NCI-H1417 (cell line): Measurements from ENCODE around the gene GP1BB.
"Not testable (repeated sequence)": the region's sequence is repeated elsewhere in the genome, so short reads cannot be mapped to it uniquely, and the experiment has no call there.

Experiments used
- DNase-seq, 3 experiments: peaks; one replicate each; lab custom pipeline; 2025; lab: John Stamatoyannopoulos, UW

Gene GP1BB

DNA sequence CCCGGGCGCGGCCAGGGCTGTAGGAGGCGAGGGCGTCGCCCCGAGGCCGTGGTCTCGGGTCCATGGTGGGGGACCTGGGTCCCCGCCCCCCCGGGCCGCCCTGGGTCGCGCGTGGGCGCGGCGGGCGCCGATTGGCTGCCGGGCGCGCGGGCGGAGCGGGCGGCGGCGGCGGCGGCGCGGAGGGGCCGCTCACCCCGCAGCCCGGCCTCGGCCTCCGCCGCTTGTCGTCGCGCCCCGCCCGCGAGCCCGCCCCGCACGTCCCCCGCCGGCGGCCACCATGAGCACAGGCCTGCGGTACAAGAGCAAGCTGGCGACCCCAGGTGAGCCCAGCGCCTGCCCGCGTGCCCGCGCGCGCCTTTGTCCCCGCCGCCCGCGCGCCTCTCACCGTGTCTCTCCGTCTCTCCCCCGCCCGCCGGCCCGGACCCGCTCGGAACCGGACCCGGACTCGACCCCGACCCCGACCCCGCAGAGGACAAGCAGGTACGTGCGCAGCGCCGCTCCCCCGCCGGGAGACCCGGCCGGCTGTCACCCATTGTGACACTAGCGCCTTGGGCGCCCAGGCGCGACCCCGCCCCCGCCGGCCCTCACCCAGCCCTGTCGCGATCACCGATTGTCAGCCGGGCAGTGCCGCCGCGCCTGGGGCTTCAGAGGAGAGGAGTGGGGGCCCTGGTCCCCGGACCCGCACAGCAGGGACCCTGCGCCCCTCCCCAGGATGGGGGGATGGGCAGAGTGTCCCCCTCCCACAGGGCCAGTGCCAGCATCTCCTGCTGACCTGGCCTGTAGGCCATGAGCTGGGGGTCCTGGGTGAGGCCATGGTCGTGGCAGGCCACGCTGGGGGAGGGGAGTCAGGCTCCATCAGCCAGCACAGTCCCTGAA, 8.8 kb upstream of the GP1BB start, which contains the start of gene SEPTIN5:
SEPTIN5 (plus strand) TSS at position 192 of the 876 bp plus-strand sequence; CDS start at position 278, 86 bp downstream.
- DNase-seq: peak in 2 of 3 experiments; percentile 38 to 43

- no peak for DNase-seq
Observed at GRCh38 chr22:19715188-19715930, 8.0 kb upstream of the GP1BB start.

DNA sequence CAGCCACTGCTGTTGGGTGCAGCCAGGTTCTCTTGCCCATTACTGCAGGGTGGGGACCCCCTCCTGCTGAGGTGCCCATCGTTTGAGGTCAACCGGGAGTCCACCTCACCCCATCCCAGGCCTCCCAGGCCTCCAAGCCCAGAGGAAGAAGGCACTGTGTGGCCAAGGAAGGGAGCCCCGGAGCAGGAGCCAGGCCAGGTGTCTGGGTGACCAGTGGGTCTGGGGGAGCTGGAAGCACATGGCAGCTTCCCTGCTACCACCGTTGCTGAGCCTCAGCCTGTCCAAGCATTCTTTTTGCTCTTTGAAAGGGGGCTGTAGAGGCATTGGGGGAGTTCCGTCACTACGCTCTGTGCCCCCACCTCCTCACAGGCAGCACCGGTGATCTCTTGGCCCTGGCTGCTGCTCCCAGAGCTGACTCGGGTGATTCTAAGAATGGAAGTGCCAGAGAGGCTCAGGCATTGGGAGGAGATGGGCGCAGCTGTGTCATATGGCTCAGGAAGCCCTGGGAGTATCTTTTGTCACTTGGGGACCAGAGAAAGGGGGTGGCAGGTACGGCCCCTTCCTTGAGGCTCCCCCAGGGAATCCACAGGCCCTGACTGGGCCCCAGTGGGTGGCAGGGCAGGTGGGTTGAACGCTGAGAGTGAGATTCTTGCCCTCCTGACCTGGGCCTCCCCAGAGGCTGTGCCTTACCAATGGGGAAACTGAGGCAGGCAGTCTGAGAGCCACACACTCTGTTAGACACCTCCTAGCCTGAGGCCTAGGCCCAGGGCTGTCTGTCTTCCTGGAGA, 7.1 kb upstream of the GP1BB start:
- DNase-seq: no peak

GRCh38 chr22:19716829-19717105, 6.6 kb upstream of the GP1BB start:
- no peak for DNase-seq

GRCh38 chr22:19717181-19717580, 6.2 kb upstream of the GP1BB start:
- no peak for DNase-seq

DNA sequence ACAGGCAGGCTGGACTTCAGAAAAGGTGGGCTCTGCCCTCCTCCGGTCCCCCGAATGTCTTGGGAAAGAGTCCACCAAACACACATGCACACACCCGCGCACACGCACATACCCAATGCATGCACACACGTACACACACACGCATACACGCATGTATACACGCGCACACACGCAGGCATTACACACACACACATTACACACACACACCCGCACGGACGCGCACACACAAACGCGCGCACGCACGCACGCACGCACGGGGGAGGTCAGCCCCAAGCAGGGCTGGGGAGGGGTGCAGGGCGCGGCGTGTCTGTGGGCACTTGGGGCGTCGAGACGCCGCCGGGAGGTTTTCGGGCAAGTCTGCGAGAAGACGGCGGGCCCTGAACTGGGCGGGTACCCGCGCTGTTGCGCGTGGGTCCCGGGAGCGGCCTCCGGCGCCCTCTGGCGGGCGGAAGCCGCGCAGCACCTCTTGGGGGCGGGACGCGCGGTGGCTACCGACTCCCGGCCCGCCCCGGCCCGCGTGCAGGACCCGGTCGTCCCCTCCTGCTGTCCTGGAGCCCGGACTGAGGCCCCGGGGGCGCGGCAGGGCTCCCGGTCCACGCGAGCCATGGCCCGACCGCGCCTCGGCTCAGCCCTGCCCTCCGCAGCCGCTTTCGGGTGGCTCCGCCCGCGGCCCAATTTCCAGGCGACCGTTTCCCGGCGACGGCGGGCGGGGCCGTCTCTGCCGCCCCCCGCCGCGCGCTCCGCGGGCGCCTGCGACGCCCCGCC, 5.5 kb upstream of the GP1BB start:
- peak; percentile 50 to 55 (median 55) for DNase-seq

DNA sequence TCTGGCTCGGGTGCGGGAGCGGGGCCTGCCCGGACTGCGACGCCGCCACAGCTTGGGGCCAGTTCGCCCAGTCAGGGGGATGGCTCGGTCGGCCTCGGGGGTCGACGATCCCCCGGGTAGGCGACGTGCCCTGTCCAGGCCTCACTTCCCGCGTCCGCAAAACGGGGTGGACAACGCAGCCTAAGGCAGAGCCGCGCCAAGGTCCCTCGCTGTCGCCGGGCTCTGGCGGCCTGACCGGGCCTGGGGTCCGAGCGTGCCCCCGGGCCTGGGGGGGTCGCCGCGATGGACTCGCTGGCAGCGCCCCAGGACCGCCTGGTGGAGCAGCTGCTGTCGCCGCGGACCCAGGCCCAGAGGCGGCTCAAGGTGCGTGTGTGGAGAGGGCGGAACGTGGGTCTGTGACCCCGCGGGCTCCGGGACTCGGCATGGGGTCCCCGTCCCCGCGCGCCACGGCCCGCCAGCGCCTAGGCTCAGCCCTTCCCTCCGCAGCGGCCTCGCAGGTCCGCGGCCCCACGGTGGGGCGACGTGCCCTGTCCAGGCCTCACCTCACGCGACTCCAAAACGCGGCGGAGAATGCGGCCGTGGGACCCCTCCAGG, 4.8 kb upstream of the GP1BB start:
- DNase-seq: no peak

GRCh38 chr22:19719050-19719482, 4.3 kb upstream of the GP1BB start:
- no peak for DNase-seq

- no peak for DNase-seq
Observed at GRCh38 chr22:19719488-19720021, 3.8 kb upstream of the GP1BB start.

GRCh38 chr22:19720150-19720827, 3.0 kb upstream of the GP1BB start:
- no peak for DNase-seq

- no peak for DNase-seq
Observed at GRCh38 chr22:19720999-19721329, 2.4 kb upstream of the GP1BB start.

GRCh38 chr22:19721330-19722177, 1.8 kb upstream of the GP1BB start:
- DNase-seq: no peak

GRCh38 chr22:19722178-19722981, 959 bp upstream of the GP1BB start:
- DNase-seq: no peak

DNA sequence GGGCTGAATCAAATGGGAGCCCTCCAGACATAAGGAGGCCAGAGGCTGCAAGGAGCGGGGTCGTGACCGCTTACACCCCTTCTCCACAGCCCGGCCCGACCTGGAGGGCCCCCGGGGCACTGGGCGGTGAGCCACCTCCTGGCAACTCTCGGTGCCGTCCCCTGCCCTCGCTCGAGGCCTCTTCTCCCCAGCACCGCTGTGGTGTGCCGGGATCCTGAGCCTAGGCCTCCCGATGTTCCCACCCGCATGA, 432 bp upstream of the GP1BB start:
- DNase-seq: no peak

GRCh38 chr22:19723983-19724827, 866 bp downstream of the GP1BB start:
- DNase-seq: no peak

GRCh38 chr22:19724927-19725661, 1.8 kb downstream of the GP1BB start:
- DNase-seq: no peak

- not testable (repeated sequence) for DNase-seq
Observed at GRCh38 chr22:19726064-19726788, 2.9 kb downstream of the GP1BB start.
